GM18519 (cell line): Measurements from ENCODE around the gene FAM72C.
"Not testable (repeated sequence)": the region's sequence is repeated elsewhere in the genome, so short reads cannot be mapped to it uniquely, and the experiment has no call there.

ENCODE experiments used
- ATAC-seq: cut with Tn5 transposase; IDR thresholded peaks from one replicate; pipeline ENCODE4 v1.9.1; 2021; ENCODE audit warnings: mild to moderate bottlenecking, moderate library complexity; ENCODE audit not compliant: unreplicated experiment, low FRiP score

The FAM72C gene

GRCh38 chr1:143987868-143988267 lies 16.1 kb upstream of the FAM72C start:
- ATAC-seq: not testable (repeated sequence)

DNA sequence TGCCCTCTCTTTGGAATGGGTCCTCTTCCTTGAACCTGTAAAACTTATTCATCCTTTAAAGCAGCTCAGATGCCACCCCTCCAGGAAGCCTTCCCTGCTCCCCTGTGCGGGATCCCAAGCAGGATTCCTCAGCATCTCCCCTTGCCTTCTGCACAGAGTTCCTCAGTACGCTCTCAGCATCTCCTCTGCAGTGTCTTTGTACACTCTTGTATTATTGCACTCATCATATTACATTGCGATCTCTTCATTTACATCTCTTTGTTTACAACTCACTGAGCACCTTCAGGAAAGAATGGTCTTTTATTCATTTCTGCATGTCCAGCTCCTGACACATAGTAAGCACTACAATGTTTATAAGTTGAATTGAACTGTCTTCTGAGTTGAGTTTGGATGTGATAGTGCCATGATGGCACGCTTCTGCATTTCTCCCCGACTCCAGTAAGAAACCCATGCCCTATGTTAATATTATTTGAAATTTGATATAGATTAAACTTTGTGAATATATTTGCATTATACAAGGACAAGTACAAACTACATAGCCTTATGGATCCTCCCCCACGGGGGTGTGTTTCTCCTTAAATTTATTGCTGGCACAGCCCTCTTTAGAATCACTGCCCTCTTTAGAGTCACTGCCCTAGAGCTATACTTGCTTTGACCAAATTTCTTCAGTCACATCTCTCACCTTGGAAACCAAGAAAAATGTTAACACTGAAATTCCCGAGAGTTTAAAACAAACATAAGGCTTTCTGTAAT lies 13.1 kb upstream of the FAM72C start:
- ATAC-seq: not testable (repeated sequence)

GRCh38 chr1:143974416-143974815 lies 2.6 kb upstream of the FAM72C start:
- ATAC-seq: not testable (repeated sequence)

DNA sequence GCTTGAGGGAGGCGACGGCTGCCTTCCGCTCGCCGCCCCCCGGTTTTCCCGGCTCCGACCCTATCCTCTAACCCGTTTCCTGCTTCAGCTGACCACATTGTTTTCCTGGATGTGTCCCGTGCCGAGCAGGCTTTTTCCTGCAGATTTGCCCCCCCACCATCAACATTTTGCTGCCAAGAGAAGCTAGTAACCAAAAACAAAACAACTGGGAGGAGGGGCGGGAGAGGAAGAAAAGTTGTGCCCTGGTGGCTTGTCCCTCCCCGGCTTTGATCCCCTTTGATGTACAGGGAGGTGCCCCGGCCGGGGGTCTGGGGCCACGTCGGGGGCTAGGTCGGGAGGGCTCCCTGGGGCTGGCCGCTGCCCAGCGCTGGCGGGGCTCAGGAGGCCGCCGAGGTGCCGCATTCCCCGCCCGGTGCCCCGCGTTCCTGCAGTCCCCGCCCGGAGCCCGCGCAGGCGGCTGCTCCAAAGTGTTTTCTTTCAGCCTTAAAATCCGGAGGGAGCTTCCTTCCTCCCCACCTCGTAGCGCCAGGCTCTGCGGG lies 2.2 kb upstream of the FAM72C start:
- ATAC-seq: not testable (repeated sequence)

DNA sequence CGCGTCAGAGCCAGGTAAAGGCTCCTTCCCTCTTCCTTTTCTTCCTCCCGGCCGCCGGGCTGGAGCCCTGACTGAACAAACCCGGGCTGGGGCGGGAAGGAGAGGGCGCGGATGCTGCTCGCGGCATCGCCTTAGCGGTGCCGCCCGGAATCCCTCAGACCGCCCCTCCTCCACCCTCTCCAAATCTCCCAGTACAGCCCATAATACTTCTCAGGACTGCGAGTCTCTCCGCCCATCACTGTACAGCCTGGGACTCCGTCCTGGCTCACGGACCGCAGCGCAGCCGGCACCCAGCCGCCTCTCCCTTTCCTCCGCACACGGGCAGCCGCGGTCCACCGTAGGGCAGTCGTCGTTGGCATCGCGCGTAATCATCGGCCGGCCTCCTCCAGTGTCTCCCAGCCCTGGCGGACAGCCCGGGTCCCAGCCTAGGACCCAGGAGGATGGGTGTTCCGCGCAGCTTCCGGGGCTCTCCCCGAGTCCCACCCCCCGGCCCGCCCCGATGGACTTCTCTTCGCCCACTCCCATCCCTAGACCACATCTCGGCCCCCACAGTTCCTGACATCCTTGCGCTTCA lies 1.1 kb upstream of the FAM72C start:
- not testable (repeated sequence) for ATAC-seq

DNA sequence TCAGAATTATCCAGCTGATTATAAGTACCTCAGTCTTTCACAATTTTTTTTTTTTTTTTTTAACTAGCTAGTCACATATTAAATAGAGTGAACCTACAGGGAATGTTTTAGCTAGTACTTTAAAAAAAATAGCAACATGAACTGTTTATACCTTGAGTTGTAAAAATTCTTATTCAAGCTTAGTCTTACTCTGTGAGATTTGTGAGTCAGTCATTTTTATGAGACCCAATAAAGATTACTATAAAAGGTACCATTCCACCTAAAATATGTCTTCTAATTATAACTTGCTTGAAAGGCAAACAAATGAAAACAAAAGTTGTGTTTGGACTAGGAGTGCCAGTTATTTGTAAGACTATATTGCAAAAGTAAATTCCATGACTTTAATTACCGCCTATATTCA lies 5.9 kb downstream of the FAM72C start:
- not testable (repeated sequence) for ATAC-seq

GRCh38 chr1:143964294-143964693 lies 7.5 kb downstream of the FAM72C start:
- ATAC-seq: not testable (repeated sequence)

GRCh38 chr1:143955930-143956329 lies 15.9 kb downstream of the FAM72C start:
- not testable (repeated sequence) for ATAC-seq

GRCh38 chr1:143952913-143953312 lies 18.9 kb downstream of the FAM72C start:
- ATAC-seq: not testable (repeated sequence)

GRCh38 chr1:143951485-143952391 lies 20.0 kb downstream of the FAM72C start:
- ATAC-seq: not testable (repeated sequence)

DNA sequence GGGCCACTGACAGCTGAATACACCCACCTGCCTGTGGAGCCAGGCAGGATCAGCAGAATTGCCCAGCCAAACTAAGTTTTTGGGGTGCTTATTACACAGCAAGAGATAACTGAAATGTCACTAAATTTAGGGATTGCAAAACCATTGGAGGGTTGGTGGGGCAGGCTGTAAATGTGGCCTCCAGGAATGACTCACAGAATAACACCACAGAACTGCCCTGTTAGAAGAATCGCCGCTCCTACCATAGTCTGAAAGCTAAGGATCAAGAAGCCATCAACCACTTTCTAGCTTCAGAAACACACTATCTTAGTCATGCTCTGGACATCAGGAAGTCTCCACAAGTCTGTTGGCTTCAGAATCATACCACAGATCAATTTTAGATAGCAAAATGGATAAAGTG lies 24.0 kb downstream of the FAM72C start:
- ATAC-seq: not testable (repeated sequence)

- not testable (repeated sequence) for ATAC-seq
Measured at GRCh38 chr1:143945253-143945652, 26.5 kb downstream of the FAM72C start.

- ATAC-seq: not testable (repeated sequence)
Measured at GRCh38 chr1:143944576-143945240, 27.1 kb downstream of the FAM72C start.

GRCh38 chr1:143943319-143943978 lies 28.3 kb downstream of the FAM72C start:
- ATAC-seq: not testable (repeated sequence)

- ATAC-seq: not testable (repeated sequence)
Measured at GRCh38 chr1:143942238-143942860, 29.4 kb downstream of the FAM72C start.

DNA sequence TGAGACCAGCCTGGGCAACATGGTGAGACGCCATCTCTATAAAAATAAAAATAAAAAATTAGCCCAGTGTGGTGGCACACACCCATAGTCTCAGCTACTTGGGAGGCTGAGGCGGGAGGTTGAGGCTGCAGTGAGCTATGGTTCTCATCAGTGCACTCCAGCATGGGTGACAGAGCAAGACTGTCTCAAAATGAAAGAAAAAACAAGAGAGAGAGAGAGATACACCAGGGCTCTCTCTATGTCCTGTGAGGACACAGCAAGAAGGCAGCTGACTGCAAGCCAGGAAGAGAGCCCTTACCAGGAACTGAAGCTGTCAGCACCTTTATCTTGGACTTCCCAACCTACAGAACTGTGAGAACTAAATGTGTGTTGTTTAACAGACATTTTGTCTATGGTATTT lies 32.1 kb downstream of the FAM72C start:
- not testable (repeated sequence) for ATAC-seq

GRCh38 chr1:143938922-143939321 lies 32.9 kb downstream of the FAM72C start:
- not testable (repeated sequence) for ATAC-seq

DNA sequence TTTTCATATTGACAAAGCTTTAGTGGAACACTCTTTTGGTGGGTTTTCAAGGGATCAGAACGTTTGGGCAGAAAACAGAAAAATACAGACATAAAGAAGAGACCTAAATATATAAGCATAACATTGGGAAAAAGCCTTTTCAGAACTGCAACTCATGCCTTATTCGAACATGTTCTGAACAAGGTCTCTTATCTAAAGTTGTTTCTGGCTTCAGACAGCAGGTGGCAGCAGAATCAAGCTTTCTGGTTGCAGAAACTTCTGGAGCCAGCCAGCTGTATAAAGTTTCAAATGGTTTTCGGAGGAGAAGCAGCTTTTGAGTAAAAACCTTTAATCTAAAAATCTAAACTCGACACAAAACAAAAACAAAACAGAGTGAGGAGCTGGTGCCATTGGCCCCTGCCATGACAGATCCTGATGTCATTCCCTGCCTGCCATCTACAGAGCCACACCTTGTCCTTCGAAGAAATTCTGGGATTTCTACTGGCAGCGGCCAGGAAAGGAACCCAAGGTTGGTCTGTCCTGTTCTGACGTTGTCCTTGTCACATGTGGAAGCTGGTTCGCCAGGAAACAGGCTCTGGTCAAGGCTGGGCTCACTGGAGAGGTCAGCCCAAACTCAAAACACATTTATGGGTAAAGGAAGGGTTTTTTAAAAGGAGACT lies 35.2 kb downstream of the FAM72C start:
- not testable (repeated sequence) for ATAC-seq

GRCh38 chr1:143919127-143919526 lies 52.7 kb downstream of the FAM72C start:
- not testable (repeated sequence) for ATAC-seq
